AG10803 (cell line): Measurements from ENCODE around the gene FRAS1.

Source experiments
- DNase-seq: peaks from one replicate; pipeline ENCODE4 v3.0.0; 2010; ENCODE audit warnings: low read depth
- H3K4me3 ChIP-seq: 2 replicates; pipeline ENCODE4 v1.5.1; 2011; ENCODE audit warnings: mild to moderate bottlenecking, low read length, control low read depth
- CTCF ChIP-seq: conservative IDR thresholded peaks from 2 replicates; pipeline ENCODE4 v1.5.1; 2011; ENCODE audit warnings: mild to moderate bottlenecking, low read length, control low read depth, inconsistent platforms

FRAS1 gene

DNA sequence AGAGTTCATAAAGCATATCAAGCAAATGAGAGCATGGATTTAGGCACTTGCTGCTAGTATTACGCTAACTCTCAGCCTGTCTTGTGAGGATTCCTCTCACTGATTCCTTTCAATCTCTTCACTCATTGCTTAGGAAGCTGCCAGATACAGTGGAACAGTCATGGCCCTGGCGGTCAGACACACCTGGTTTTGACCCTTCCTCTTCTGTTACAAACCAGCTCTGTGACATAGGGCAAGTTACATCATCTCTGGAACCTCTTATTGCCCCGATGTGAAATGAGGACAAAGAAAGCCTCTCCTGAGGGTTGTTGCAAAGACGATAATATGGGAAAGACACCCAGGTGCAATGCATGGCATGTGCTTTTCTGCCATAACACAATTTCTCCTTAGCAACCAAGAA is 12.2 kb downstream of the FRAS1 start:
- TF ChIP-seq CTCF, result no peak
- no peak overlapping the region for H3K4me3 ChIP-seq
- DNase-seq, result no peak

GRCh38 chr4:78069859-78070258 is 12.7 kb downstream of the FRAS1 start:
- DNase-seq, result no peak
- no peak for TF ChIP-seq CTCF
- H3K4me3 ChIP-seq, result no peak overlapping the region

DNA sequence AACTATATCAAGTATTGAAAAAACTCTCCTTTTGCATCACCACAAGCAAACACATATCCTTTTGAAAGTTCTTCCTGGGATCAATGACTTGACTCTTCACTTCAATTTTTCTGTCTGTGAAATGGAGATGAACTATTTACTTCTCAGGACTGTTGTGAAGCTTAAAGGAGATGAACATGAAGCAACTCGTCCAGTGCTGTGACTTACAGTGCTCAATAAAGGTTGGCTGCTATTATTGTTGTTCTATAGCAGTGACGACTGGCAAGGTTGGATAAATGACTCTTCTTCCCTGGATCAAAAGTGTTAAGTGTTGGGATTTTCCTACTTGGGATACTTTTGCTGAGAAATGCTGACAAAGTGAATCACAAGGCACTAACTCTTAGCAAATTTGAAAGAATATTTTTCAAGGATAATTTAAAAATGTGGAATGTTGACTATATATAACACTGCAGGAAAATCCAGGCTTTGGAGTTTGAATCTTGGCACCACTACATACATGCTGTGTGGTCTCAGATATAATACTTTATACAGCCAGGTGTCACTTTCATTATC is 13.7 kb downstream of the FRAS1 start:
- TF ChIP-seq CTCF, result no peak
- H3K4me3 ChIP-seq, result no peak overlapping the region
- DNase-seq, result no peak

GRCh38 chr4:78074759-78075158 is 17.6 kb downstream of the FRAS1 start:
- H3K4me3 ChIP-seq, result no peak overlapping the region
- TF ChIP-seq CTCF, result no peak
- DNase-seq, result no peak

GRCh38 chr4:78075986-78076385 is 18.9 kb downstream of the FRAS1 start:
- H3K4me3 ChIP-seq, result no peak overlapping the region
- TF ChIP-seq CTCF, result no peak
- no peak for DNase-seq

DNA sequence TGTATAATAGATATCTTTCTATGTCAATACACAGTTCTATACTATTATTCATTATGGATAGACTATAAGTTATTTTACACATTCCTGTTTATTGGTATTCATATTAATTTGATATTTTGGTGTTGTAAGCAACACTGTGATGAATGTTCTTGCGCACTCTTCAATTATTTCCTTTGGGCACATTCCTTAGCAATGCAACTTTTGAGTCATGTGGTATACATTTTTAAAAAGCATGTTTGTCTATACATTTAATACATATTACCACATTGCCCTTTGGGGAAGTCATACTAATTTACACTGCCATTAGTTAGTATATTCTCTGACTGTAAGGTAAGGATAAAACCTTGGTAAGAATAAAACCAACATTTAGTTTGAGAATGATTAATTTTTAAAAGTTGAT is 21.0 kb downstream of the FRAS1 start:
- no peak for DNase-seq
- no peak overlapping the region for H3K4me3 ChIP-seq
- TF ChIP-seq CTCF, result no peak

DNA sequence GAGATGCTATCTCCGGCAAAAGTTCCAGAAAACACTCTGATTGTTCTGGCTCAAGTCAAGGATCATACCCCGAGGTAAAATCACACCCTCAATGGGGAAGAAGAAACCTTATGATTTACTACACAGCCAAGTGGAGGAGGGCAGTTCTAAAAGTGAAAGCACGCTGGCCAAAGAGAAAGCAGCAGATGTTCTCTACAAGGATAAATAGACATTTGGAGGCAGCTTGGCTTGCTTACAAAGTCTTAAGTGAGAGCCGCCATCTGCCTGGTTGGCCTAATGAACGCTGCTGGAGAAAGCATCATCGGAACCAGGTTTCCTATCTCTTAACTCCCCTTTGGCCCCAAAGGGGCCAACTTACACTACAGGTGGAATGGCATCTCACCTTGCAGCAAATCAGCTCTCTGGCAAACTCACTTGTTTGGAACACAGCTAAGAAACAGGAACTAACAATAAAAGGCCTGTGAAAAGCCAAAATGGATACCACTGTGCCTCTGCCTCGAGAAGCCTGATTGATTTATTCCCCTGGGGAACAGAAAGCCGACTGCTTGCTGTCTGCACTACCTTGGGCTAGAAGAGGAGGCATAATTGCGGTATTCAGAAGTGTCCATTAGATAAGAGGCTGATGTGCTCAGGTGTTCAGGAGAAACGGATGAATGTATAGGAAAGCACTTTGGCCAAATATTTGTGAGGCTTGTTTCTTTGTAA is 22.8 kb downstream of the FRAS1 start:
- no peak for DNase-seq
- no peak for TF ChIP-seq CTCF
- H3K4me3 ChIP-seq, result no peak overlapping the region
